RWPE1 (cell line): Measurements from ENCODE around the gene FES.

Source experiments
- CTCF ChIA-PET: fragments of 350-600 bp; sonication (Branson Sonifier 250); formaldehyde crosslinking; extraction: SDS; loops from one replicate; lab custom pipeline; 2021; lab: Yijun Ruan, JAX
- POLR2A ChIA-PET: fragments of 400-600 bp; formaldehyde crosslinking; extraction: SDS; loops from one replicate; lab custom pipeline; 2020; ENCODE audit warnings: antibody characterized with exemption; ENCODE audit not compliant: low non-redundant PET; lab: Yijun Ruan, JAX
- DNase-seq: peaks from one replicate; pipeline ENCODE4 v3.0.0; 2012; ENCODE audit warnings: low spot score
- H3K27ac ChIP-seq: fragments of 450-650 bp; 2 replicates; pipeline ENCODE4 v1.5.1; 2017
- CTCF ChIP-seq: fragments of 450-650 bp; conservative IDR thresholded peaks from 2 replicates; pipeline ENCODE4 v1.5.1; 2017; ENCODE audit warnings: low read depth, mild to moderate bottlenecking

The FES gene

GRCh38 chr15:90902840-90903732 lies 18.8 kb downstream of the FES start, which contains the start of gene MAN2A2:
TSS of gene MAN2A2 (plus strand) at chr15:90903302. CDS start at chr15:90904208, 906 bp downstream.
- ChIA-PET CTCF (interaction anchor here (0.5 to 2.8 kb wide), 8 partner anchors 17 to 651 kb away, joined by 3 to 10 read pairs (median 4); partner anchors contain the start of gene UNC45A), POLR2A (no interaction called here)
- DNase-seq: peak; percentile 56
- peak within 1 kb of the TSS; percentile 84 for H3K27ac ChIP-seq
- no peak for TF ChIP-seq CTCF

- POLR2A ChIA-PET: no interaction called here
- CTCF ChIA-PET: interaction anchor here (0.6 to 2.8 kb wide), 3 partner anchors 18 to 1905 kb away, joined by 3 to 10 read pairs (median 3); partner anchors contain the start of gene UNC45A
- peak overlapping the region; percentile 84 for H3K27ac ChIP-seq
- DNase-seq: no peak
- no peak for TF ChIP-seq CTCF
Measured at GRCh38 chr15:90903733-90904536, 19.6 kb downstream of the FES start.

- no peak for TF ChIP-seq CTCF
- ChIA-PET POLR2A (no interaction called here), CTCF (interaction anchor here (0.6 to 1.5 kb wide), 3 partner anchors 11 to 257 kb away, joined by 3 to 8 read pairs (median 3); no protein-coding TSS in a partner anchor)
- no peak for DNase-seq
- H3K27ac ChIP-seq: no peak overlapping the region
Measured at GRCh38 chr15:90904746-90905145, 20.4 kb downstream of the FES start.

GRCh38 chr15:90905306-90906180 lies 21.2 kb downstream of the FES start:
- no peak for TF ChIP-seq CTCF
- no peak overlapping the region for H3K27ac ChIP-seq
- POLR2A ChIA-PET: interaction anchor here (0.7 kb wide), 1 partner anchor 21 kb away, joined by 3 read pairs; no protein-coding TSS in a partner anchor
- no peak for DNase-seq
- CTCF ChIA-PET: interaction anchor here (0.6 to 1.5 kb wide), 3 partner anchors 12 to 258 kb away, joined by 3 to 8 read pairs (median 3); no protein-coding TSS in a partner anchor

GRCh38 chr15:90906181-90906849 lies 22.0 kb downstream of the FES start:
- H3K27ac ChIP-seq: no peak overlapping the region
- CTCF ChIA-PET: interaction anchor here (0.6 to 1.5 kb wide), 3 partner anchors 20 to 258 kb away, joined by 3 to 8 read pairs (median 8); no protein-coding TSS in a partner anchor
- no peak for TF ChIP-seq CTCF

More at GRCh38 chr15:90906181-90906849, 22.0 kb downstream of the FES start:
- no peak for DNase-seq
- POLR2A ChIA-PET: no interaction called here
